Measurements from ENCODE around the gene TXNDC16.

TXNDC16 gene

GRCh38 chr14:52442602-52443001 is 109.7 kb downstream of the TXNDC16 start:
- no peak for DNase-seq

- DNase-seq, result no peak
Observed at GRCh38 chr14:52442166-52442565, 110.1 kb downstream of the TXNDC16 start.

GRCh38 chr14:52439476-52439875 is 112.8 kb downstream of the TXNDC16 start:
- DNase-seq, result no peak

- DNase-seq, result no peak
Observed at GRCh38 chr14:52434955-52435354, 117.3 kb downstream of the TXNDC16 start.

GRCh38 chr14:52430474-52430873 is 121.8 kb downstream of the TXNDC16 start:
- no peak for DNase-seq

- DNase-seq, result no peak
Observed at GRCh38 chr14:52429451-52429850, 122.9 kb downstream of the TXNDC16 start.

- DNase-seq, result no peak
Observed at GRCh38 chr14:52427460-52427859, 124.8 kb downstream of the TXNDC16 start.

GRCh38 chr14:52422650-52423356 is 129.5 kb downstream of the TXNDC16 start:
- peak; percentile 13 for DNase-seq

GRCh38 chr14:52417139-52417538 is 135.2 kb downstream of the TXNDC16 start:
- DNase-seq, result no peak

- DNase-seq, result no peak
Observed at GRCh38 chr14:52413729-52414408, 138.4 kb downstream of the TXNDC16 start.

GRCh38 chr14:52412426-52412825 is 139.9 kb downstream of the TXNDC16 start:
- no peak for DNase-seq

GRCh38 chr14:52405314-52405713 is 147.0 kb downstream of the TXNDC16 start:
- no peak for DNase-seq

GRCh38 chr14:52402812-52403526 is 149.3 kb downstream of the TXNDC16 start:
- DNase-seq, result peak; percentile 27

- peak; percentile 58 for DNase-seq
Observed at GRCh38 chr14:52400846-52401245, 151.5 kb downstream of the TXNDC16 start.

- DNase-seq, result no peak
Observed at GRCh38 chr14:52399921-52400595, 152.2 kb downstream of the TXNDC16 start.

- no peak for DNase-seq
Observed at GRCh38 chr14:52399104-52399503, 153.2 kb downstream of the TXNDC16 start.

- no peak for DNase-seq
Observed at GRCh38 chr14:52397844-52398243, 154.5 kb downstream of the TXNDC16 start.

GRCh38 chr14:52395728-52396127 is 156.6 kb downstream of the TXNDC16 start:
- DNase-seq, result no peak

- no peak for DNase-seq
Observed at GRCh38 chr14:52391881-52392615, 160.3 kb downstream of the TXNDC16 start.

Measured in CD4-positive, alpha-beta T cell treated with Interleukin-17A for 1 hour (primary cell).